GM12878 (cell line): Measurements from ENCODE around the gene C1orf146.

Experiments used
- YY1 ChIP-seq: IDR thresholded peaks from 2 replicates; pipeline ENCODE4 v1.6.1; 2011; ENCODE audit warnings: low read depth, mild to moderate bottlenecking, low read length
- TF ChIP-seq, protein P1 (sequence below): IDR thresholded peaks from 2 replicates; pipeline ENCODE4 v1.6.1; 2012; ENCODE audit warnings: mild to moderate bottlenecking, low read depth, low read length
- TF ChIP-seq, protein P2 (sequence below): IDR thresholded peaks from 2 replicates; pipeline ENCODE4 v1.6.1; 2012; ENCODE audit warnings: low read depth, low read length, improper control_type of control experiment

DNA sequence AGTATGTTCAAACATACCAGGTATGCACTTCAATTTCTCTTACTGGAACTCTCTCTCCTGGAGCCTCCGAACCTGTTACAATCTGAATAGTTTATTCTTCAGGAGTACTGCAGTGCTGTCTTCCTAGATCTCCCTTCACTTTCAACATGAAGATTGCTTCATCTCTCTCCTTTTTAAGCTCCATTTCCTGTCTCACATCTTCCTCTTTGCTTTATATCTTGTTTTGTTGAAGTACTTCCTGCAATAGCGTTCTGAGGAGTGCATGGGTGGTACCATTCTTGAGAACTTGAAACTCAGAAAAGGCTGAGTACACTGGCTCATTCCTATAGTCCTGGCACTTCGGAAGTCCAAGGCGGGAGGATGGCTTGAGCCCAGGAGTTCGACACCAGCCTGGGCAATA, 15.7 kb upstream of the C1orf146 start:
- TF ChIP-seq, protein P1, sequence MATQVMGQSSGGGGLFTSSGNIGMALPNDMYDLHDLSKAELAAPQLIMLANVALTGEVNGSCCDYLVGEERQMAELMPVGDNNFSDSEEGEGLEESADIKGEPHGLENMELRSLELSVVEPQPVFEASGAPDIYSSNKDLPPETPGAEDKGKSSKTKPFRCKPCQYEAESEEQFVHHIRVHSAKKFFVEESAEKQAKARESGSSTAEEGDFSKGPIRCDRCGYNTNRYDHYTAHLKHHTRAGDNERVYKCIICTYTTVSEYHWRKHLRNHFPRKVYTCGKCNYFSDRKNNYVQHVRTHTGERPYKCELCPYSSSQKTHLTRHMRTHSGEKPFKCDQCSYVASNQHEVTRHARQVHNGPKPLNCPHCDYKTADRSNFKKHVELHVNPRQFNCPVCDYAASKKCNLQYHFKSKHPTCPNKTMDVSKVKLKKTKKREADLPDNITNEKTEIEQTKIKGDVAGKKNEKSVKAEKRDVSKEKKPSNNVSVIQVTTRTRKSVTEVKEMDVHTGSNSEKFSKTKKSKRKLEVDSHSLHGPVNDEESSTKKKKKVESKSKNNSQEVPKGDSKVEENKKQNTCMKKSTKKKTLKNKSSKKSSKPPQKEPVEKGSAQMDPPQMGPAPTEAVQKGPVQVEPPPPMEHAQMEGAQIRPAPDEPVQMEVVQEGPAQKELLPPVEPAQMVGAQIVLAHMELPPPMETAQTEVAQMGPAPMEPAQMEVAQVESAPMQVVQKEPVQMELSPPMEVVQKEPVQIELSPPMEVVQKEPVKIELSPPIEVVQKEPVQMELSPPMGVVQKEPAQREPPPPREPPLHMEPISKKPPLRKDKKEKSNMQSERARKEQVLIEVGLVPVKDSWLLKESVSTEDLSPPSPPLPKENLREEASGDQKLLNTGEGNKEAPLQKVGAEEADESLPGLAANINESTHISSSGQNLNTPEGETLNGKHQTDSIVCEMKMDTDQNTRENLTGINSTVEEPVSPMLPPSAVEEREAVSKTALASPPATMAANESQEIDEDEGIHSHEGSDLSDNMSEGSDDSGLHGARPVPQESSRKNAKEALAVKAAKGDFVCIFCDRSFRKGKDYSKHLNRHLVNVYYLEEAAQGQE, result no peak
- TF ChIP-seq, protein P2, sequence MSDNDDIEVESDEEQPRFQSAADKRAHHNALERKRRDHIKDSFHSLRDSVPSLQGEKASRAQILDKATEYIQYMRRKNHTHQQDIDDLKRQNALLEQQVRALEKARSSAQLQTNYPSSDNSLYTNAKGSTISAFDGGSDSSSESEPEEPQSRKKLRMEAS, result no peak
- no peak for TF ChIP-seq YY1
